ENCODE measurements around the gene KANSL1.

Gene KANSL1

GRCh38 chr17:45991341-45991740 is 201.9 kb downstream of the KANSL1 start:
- ChIA-PET CTCF (no interaction called here), POLR2A (ENCODE audit: low non-redundant PET) (no interaction called here)
- no peak overlapping the region for H3K27ac ChIP-seq
- no peak for TF ChIP-seq CTCF (conservative IDR thresholded peaks at IDR 0.05; ENCODE audit: low read depth)
- no peak for DNase-seq (ENCODE audit: low spot score)

GRCh38 chr17:45990886-45991285 is 202.3 kb downstream of the KANSL1 start:
- ChIA-PET CTCF (no interaction called here), POLR2A (ENCODE audit: low non-redundant PET) (no interaction called here)
- TF ChIP-seq CTCF (conservative IDR thresholded peaks at IDR 0.05; ENCODE audit: low read depth), result no peak
- DNase-seq (ENCODE audit: low spot score), result no peak
- H3K27ac ChIP-seq, result no peak overlapping the region

GRCh38 chr17:45989759-45990158 is 203.5 kb downstream of the KANSL1 start:
- no peak for TF ChIP-seq CTCF (conservative IDR thresholded peaks at IDR 0.05; ENCODE audit: low read depth)
- ChIA-PET CTCF (no interaction called here), POLR2A (ENCODE audit: low non-redundant PET) (no interaction called here)
- H3K27ac ChIP-seq, result no peak overlapping the region
- no peak for DNase-seq (ENCODE audit: low spot score)

- no peak for TF ChIP-seq CTCF (conservative IDR thresholded peaks at IDR 0.05; ENCODE audit: low read depth)
- DNase-seq (ENCODE audit: low spot score), result no peak
- ChIA-PET CTCF (no interaction called here), POLR2A (ENCODE audit: low non-redundant PET) (no interaction called here)
- H3K27ac ChIP-seq, result no peak overlapping the region
Measured at GRCh38 chr17:45987706-45988105, 205.5 kb downstream of the KANSL1 start.

GRCh38 chr17:45986056-45986455 is 207.2 kb downstream of the KANSL1 start:
- no peak for TF ChIP-seq CTCF (conservative IDR thresholded peaks at IDR 0.05; ENCODE audit: low read depth)
- ChIA-PET POLR2A (ENCODE audit: low non-redundant PET) (no interaction called here), CTCF (no interaction called here)
- H3K27ac ChIP-seq, result no peak overlapping the region
- no peak for DNase-seq (ENCODE audit: low spot score)

- no peak for DNase-seq (ENCODE audit: low spot score)
- no peak for TF ChIP-seq CTCF (conservative IDR thresholded peaks at IDR 0.05; ENCODE audit: low read depth)
- ChIA-PET POLR2A (ENCODE audit: low non-redundant PET) (no interaction called here), CTCF (no interaction called here)
- no peak overlapping the region for H3K27ac ChIP-seq
Measured at GRCh38 chr17:45985447-45985846, 207.8 kb downstream of the KANSL1 start.

- ChIA-PET POLR2A (ENCODE audit: low non-redundant PET) (no interaction called here), CTCF (interaction anchor here (0.5 kb wide), 1 partner anchor 26 kb away, joined by 3 read pairs; no protein-coding TSS in a partner anchor)
- no peak overlapping the region for H3K27ac ChIP-seq
- DNase-seq (ENCODE audit: low spot score), result no peak
- TF ChIP-seq CTCF (conservative IDR thresholded peaks at IDR 0.05; ENCODE audit: low read depth), result no peak
Measured at GRCh38 chr17:45984368-45984767, 208.9 kb downstream of the KANSL1 start.

Data from RWPE1 (cell line).